ENCODE data around the gene CDC5L.

GRCh38 chr6:44441091-44441855 lies 53.8 kb downstream of the CDC5L start:
- no peak for TF ChIP-seq CTCF (IDR thresholded peaks at IDR 0.05)
- no peak for TF ChIP-seq POLR2A (IDR thresholded peaks at IDR 0.05)

All from upper lobe of left lung (tissue), 4 donors.